HG03064 (cell line): ENCODE results near the gene GLI3.

Experiments
- ATAC-seq: cut with Tn5 transposase; IDR thresholded peaks from one replicate; pipeline ENCODE4 v1.9.1; 2021; ENCODE audit warnings: low read depth; ENCODE audit not compliant: unreplicated experiment

The GLI3 gene

DNA sequence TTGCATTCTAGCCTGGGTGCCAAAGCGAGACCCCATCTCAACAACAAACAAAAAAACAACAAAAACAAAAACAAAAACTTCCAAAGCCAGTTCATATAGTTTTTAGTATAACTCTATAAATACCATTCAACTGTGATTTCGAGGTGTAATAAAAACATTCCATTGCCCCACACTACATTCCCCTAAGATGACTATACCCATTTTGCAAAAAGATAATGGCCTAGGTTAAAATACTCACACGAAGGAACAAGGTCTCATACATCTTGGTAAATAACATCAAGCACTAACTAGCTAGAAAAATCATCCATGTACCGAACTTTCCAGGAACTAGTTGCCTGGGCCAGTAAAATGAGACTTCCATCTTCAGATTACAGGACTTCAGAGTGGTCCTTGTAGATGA, 55.4 kb downstream of the GLI3 start:
- ATAC-seq, result no peak

DNA sequence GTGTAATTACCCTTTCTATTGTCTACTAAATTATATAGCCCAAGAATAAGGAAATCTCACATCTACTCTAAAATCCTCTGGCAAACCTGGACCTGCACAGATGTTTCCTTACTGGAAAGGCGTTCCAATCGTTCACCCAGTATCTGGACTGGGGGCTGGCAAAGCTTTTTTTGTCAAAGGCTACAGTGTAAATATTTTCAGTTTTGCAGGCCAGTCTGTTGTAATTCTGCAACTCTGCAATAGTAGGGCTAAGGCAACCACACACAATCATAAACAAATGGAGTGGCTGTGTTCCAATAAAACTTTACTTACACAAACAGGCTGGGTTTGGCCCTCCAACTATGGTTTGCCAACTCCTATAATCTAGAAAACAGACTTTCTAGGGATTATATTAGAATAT, 56.2 kb downstream of the GLI3 start:
- ATAC-seq, result no peak

DNA sequence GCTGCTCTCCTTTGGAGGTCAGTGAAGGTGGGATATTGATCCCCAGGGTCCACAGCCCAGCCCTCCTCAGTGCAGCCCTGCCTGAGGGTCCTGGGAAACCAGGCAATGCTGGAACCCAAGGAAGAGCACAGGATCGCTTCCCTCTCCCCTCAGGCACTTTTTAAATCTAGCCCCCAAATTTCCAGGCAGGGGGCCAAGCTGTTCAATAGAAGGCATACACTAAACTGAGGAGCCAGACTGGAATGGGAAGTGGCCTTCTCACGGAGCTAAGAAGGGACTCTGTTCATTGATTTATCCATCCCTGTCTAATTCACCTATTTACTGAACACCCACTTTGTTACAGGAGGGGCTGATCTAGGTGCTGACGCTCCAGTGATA, 60.3 kb downstream of the GLI3 start:
- ATAC-seq, result no peak

DNA sequence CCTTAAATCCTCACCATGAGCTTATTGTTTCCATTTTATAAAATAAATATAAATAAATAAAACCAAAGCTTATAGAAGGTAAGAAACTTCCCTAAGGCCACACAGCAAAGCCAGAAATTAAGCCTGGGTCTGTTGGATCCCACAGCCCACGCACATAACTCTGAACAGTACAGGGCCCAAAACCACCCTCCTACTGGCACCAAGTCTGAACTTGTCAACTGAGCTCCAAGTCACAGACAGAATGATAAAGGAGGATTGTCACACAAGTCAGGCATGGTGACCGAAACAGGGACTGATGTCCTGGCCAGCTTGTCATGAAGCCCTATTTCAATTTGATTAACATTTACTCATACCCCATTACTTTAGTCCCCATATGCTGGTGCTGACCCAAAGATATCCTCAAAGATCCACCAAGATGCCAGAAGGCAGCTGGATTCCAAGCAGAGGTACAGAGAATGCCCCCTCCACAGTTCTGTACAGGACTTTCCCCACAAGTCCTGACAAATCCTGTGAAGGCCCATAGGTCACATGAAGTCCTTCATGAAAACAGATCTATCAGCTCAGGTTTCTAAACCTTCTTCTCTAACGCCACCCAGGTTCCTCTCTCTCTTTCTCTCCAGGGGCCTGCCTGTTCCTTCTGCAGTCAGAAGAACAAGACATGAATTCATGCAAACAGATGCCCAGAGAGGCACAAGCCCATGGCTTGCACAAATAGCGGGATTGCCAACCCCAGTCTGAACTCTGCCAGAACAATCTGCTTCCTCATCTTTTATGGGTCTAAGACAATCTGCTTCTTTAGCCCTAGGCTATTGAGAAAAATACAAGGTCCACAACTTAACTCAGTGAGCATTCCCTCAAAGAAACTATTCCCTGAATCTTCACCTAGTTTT, 60.9 kb downstream of the GLI3 start:
- ATAC-seq, result no peak

DNA sequence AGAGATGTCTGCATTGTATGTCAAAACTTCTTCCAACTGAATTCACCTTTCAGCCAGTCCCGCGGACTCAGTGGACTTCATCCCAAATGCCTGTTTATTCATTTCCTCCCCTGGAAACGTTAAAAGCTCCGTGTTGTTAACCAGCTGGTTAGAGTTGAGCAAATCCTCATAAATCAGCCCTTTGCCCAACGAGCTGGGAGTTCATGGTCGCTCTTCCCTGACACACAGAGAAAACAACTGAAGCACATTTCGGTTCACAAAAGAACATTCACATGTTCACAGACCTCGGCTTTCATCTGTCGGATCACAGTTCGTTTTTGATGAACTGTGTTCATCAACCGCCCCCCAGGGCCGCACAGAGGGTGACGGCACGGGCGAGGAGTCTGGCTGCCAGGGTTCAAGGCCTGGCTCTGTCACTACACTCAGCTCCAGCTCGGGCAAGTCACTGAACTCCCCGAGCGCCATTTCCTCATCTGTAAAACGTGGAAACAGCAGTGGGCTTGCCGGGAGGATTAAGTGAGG, 62.6 kb downstream of the GLI3 start:
- ATAC-seq, result no peak

DNA sequence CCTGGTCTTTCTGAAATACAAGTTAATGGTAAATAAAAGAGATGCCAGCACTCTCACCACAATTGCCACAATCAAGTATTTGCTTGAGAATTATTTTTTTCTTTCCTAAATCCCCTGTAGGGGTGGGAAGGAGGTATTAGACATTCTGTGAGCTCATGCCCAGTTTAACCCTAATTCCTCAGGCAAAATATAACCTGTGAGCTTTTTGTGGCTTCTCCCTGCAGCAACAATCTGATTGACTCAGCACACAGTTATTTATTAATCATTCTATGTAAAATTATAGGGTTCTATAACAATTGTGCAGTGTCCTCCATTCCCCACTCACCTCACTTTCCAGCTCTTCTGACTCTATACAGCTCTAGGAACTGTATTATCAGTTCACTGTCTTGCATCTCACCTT, 66.3 kb downstream of the GLI3 start:
- ATAC-seq, result no peak

DNA sequence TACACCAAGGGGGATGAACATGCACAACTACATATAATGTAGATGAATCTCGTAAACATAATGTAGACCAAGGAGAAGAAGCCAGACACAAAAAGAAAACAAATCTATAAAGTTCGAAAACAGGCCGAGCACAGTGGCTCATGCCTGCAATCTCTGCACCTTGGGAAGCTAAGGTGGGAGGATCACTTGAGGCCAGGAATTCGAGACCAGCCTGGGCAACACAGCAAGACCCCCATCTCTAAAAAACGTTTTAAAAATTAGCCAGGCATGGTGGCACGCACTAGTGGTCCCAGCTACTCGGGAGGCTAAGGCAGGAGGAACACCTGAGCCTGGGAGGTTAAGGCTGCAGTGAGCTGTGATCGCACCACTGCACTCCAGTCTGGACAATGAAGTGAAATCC, 68.5 kb downstream of the GLI3 start:
- ATAC-seq, result no peak

DNA sequence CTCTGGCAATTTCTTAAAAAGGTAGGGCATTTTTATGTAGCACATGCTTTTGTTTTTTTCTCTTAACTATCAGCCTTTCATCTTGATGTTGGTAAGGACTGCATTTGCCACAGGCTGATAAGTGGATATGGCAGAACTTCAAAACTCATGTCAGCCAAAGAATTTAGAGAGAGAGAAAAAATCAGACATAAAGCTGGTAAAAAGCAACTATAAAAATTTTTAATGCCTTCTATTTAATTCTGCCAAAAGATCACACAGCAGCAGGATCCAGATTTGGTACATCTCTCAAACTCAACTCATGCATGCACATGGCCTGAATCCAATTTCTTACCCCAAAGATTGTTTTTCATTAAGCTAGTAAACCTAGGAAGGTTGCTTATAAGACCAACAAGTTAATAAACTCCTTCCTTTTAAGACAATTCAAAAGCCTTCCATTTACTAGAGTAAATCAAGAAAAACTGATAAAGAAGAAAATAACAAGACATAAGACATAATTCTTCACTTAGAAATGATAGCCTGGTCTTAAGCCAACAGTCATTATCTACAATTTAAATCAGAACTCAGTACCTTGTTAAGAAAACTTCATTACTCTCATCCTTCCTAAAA, 69.3 kb downstream of the GLI3 start:
- no peak for ATAC-seq

DNA sequence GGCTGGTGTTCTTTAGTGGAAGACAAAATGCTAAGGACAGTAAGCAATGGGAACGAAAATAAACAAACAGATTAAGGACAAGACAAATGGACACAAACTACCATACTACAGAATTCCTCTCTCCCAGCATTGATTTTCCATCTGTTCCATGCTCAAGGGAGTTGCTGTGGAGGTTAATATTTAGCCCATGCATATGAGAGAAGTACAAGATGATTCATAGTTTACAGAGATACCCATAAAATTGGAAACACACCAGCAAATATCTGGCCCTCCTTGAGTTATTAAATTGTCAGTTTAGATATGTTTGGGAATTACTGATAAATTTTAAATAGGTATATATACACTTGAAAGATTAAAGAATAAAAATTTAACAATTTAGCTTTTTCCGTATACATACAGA, 69.8 kb downstream of the GLI3 start:
- ATAC-seq, result no peak

DNA sequence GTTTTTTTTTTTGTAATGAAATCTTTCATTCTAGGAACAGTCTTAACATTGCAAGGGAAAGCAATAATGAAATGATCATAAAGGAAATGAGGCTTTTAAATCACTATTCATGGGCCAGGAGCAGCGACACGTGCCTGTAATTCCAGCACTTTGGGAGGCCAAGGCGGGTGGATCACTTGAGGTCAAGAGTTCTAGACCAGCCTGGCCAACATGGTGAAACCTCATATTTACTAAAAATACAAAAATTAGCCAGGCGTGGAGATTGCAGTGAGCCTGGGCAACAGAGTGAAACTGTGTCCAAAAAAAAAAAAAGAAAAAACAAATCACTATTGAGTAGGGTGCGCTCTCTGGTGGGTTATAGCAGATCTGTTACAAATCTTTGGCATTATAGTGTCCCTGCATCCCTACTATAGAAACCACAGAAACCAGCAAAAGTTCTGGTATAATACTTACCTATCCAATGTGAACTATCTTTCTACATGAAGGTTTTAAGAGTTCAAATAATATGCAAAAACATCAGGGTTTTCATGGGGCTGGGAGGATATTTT, 72.1 kb downstream of the GLI3 start:
- ATAC-seq, result no peak

DNA sequence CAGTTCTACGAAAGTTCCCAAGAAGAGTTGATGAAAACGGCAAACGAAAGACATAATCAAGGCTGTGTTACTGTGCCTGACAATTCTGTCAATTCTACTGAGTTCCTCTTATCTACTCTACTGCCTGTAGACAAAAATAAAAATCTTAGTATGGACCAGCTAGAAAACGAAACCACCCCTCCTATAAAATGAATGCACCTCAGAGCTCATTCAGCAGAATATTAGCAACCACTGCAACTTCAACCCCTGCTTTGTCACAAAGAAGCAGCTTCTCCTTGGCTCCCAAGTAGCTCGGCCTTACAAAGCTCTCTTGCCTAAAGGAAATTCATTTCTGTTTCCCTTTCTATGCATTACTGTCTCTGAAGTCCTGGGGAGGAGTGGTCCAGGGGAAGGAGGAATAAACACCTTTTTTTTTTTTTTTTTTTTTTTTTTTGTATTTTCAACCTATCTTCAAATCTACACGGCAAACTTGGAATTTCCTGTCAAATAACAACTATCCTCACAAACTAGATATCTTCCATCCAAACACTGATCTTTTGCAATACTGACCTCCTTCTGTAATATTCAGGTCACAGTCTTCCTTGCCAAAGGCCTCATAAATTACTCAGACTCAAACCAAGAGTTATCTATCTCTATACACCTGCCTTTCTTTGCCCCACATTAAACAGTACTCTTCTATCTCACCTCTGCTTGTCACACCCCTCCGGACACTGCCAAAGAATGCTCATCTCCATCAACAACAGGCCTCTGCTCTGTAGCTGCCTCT, 74.3 kb downstream of the GLI3 start:
- ATAC-seq, result no peak

DNA sequence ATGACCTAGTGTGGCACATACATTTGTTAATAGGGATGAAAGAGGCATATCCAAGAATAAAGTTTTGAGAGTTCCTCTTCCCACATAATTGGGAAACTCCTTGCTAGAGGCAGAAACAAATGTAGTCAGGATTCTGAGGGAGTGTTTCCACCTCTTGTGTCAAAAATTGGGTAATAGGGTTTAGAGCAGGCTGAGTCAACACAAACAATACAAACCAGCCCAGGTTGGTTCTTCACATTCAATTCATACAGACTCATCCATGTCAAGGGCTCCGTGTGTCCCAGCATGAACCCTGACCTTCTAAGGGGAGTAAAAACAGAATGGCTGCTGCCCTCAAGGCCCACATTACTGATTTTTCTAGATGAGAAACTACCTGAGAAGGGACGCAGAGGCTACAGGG, 75.3 kb downstream of the GLI3 start:
- ATAC-seq, result no peak

DNA sequence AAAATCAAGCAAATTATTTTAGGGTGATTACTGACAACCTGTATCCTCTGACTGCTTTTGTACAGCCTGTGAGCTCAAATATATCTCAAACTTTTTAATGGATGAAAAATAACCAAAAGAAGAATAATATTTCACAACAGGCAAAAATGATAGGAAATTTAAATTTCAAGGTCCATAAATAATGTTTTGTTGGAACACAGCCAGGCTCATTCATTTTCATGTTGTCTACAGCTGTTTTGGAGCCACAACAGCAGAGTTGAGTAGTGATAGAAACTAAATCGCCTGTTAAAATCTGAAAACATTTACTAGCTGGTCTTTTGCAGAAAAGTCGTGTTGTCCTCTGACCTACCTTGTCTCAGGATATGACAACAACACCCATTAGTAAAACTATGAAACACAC, 75.9 kb downstream of the GLI3 start:
- ATAC-seq, result no peak

DNA sequence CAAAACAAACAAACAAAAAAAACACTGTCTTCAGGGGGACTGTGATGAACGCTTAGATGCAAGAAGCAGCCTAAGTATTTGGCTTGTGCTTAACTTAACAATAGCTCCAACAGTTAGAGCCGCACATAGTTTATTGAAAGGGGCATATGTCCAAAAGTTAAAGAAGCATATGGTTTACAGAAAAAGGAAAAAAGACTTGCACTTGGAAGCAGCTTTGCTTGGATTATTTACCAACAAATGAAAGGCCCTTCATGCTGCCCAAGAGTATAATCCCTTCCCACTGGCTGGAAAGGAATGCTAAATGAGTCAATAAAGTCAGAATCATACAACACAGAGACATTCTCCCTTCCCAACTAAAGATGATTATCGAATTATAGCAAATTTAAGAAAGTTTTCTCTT, 77.9 kb downstream of the GLI3 start:
- ATAC-seq, result no peak

DNA sequence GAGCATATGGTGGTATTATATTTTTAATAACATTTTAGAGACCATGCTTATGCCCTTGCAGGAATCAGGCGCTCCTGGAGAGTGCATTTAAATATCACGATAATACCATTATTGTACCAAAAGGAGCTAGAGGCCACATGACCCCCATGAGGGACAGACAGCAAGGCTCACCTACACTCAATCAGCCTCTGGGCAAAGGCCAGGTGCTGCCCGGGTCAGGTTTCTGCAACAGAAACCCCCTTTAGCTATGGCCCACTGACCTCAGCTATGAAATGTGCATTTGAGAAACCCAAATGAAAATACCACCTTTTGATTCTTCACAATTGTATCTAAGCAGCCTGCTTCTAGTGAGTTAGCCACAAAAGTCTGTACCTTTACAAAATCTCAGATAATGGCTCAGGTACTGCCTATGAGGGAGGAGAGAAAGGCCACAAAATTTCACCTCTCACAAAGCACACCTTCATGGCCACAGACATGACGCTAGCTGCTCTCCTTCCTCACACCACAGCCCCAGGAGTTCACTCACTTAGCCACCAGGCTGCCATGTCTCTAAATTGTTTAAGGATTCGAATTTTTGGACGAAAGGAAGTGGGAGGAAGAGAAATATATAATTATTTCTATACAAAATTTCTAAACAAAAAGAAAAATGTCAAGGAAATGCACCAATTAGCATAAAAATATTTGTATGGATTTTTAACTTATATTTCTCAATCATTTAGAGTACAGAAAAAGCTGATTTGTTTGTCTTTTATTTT, 79.9 kb downstream of the GLI3 start:
- no peak for ATAC-seq

DNA sequence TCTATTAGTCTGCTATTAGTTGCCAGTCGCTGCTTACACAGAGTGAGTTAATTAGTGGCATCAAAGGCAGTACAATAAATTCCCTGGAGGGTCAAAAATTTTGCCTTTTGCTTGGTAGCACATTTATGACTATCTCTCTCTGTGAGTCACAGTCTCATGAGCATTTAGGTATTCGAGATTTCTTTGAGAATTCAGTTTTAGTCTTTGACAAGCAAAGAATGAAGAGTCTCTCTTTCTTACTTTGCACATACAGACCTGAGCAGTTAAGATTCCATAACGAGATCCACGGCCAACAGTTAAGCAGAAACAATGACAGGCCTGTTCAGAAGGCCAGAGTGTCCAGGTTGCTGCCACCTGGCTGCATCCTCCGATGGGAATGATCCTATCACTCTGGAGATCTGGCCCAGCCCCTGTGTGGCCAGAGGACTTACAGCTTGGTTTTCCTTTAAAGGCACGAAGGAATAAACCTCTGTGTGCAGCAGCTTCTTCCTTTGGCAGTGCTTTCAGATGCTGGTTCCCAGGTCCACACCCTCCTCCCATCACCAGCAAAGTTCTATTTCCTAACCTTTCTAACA, 80.6 kb downstream of the GLI3 start:
- ATAC-seq, result no peak

DNA sequence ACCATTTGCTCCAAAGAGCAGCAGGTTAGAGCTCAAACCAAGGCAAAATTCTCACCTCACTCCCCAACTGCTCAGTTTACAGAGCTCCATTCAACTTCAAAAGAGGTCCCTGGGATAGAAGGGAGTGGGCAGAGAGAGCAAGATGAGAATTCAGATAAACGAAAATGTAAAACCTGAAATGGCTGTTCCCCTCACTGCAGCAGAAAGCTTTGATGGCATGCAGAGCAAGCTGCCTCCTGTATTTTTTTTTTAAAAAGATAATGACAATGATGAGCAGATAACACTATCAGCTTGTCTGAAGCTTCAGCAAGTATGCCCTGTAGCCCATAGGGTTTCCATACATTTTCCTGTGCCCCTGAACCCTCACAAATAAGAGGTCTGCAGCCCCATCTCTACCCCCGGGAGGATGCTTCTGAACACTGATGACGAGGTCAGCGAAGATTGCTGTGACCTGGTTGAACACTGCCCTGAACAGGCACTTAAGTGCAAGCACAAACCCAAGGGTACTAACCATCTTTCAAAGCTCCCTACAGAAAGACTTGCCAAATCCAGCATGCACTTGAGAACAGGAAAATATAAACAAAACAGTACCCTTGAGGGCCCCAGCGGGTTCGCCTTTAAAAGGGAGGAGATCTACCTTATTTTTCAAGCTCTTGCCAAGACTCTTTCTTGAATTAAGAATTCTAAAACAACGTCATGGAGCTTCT, 81.3 kb downstream of the GLI3 start:
- ATAC-seq, result no peak

DNA sequence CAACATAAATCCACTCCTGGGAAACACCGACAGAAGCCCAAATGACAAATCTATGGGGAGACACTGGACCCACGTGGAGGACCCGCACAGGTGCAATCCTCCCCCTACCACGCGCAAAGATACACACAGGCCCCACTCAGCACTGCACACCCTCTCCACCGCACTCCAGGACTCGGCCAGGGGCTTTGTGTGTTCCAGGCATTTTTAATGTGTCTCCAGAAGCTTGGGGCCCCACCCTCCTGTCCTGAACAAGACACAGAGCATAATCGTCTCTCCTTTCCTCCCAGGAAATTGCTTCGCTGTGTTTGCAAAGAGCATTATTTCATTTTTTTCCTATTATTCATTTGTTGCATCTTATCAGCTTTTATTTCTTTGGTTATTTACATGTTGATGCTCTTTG, 82.8 kb downstream of the GLI3 start:
- no peak for ATAC-seq
